Endothelial cell of hepatic sinusoid (primary cell): ENCODE results near the gene TAGLN.
"Not testable (repeated sequence)": the region's sequence is repeated elsewhere in the genome, so short reads cannot be mapped to it uniquely, and the experiment has no call there.

Experiments
- in situ Hi-C: cut with HindIII; loops from 2 replicates; pipeline ENCODE4 v1.10.0; 2017; ENCODE audit warnings: low sequenced_read_pairs

The TAGLN gene

GRCh38 chr11:117195258-117195657 lies 3.9 kb upstream of the TAGLN start:
- in situ Hi-C loops, result no loop called here

DNA sequence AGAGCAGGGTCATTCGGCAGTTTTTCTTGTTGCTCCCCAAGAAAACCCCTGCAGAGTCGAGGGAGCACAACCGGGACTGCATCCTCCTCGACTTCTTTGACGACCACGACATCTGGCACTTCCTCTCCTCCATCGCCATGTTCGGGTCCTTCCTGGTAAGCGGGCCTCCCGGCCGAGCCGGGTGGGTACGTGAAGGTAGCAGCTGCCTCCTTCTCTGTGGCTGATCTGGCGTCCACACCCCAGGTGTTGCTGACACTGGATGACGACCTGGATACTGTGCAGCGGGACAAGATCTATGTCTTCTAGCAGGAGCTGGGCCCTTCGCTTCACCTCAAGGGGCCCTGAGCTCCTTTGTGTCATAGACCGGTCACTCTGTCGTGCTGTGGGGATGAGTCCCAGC lies 3.4 kb upstream of the TAGLN start:
- in situ Hi-C loops, result no loop called here

GRCh38 chr11:117197006-117197405 lies 2.2 kb upstream of the TAGLN start:
- in situ Hi-C loops, result no loop called here

DNA sequence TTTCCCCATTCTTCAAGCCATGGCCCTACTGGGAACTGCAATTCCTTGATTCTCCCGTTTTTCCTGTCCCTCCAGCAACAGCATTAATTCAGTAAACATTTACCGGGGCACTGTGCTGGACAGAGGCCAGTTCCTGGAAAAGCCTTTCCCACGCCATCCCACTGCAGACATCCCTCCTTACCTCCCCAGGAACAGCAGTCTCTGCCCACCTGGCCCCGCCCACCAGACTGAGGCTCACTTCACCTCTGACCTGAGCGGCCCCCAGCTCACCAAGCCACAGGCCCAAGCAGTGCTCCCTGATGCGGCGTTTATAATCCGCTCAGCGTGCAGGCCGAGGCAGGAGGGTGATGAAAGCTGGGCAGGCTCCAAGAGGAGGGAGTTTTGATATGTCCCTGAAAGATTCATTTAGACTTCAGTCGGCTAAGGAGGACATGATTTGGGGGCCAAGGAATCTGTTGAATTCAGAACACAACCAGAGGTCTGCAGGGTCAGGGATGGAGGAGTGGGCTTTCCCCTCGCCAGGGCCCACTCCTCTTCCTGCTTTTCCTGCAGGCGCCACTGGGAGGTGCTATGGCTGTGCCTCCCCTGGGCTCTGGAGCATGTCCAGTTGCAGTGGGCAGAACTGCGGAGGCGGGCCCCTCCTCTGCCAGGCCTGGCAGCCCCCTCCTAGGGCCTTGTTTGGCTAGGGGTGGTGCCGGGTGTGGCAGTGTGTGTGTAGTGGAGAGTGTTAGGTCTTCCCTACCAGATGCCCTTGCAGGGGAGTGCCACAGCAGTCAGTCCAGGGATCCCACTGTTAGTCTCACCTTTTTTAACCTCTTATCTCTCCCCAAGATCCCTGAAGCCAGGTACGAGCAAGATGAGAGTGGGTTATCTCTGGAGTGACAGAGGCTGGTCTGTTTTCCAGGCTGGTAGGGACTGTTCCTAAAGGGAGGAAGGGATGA lies 1.4 kb upstream of the TAGLN start:
- in situ Hi-C loops, result no loop called here

DNA sequence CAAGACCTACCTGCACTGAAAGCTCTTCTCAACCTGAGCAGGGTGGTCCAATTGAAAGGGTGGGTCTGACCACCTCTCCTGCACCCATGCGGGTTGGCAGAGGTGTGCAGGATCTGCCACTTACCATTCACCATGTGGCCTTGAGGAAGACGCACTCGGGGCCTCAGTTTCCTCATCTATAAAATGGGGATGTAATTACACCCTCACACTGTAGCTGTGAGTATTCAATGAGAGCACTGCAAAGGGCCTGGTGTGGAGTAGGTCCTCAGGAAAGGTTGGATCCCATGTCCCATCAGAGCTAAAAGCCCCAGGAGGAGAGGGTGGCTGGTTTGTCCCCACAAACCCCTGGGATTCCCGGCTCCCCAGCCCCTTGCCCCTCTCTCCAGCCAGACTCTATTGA lies 557 bp upstream of the TAGLN start:
- in situ Hi-C loops, result no loop called here

DNA sequence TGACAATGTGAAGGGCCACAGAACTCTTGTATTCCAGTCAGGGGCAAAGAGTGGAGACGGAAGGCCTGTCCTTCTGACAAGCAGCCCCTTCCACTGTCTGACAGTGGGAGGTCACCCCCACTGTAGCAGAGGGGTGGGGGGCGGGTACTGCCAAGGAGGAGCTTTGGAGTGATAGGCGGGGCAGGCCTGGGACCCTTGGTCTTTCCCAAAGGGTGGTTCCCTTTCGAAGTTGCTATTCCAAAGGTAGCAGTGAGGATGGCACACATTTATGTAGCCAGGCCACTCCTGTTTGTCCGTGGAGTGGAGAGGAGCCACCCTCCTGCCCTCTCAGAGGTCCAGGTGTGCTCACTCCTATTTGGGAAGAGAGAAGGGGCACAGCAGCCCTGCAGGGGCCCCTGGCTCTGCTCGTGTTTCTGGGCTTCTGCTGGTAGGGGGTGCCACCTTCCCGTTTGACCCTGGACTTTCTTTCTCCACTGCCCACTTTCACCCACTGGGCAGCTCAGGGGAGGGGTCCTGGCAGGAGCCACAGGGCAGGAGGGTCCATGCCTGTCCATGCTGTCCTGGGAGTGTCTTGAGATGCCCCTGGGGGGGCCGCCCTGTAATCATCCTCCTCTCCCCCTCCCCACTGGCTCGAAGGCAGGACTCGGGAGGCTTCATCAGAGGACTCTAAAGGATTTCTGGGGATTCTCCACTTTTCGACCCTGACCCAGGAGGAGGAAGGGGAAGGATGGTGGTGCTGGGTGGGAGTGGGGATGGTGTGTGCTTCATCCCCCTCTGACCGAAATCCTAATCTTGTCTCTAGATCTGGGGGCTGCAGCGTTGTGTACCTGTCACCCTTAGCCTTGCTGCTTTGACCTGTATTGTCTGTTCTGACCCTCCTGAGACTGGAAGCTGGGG lies 994 bp downstream of the TAGLN start:
- in situ Hi-C loops, result loop anchor here (5.0 kb wide), 1 partner anchor 73 kb away; no protein-coding TSS in a partner anchor

GRCh38 chr11:117200813-117201657 lies 1.9 kb downstream of the TAGLN start:
- in situ Hi-C loops, result loop anchor here (5.0 kb wide), 1 partner anchor 74 kb away; no protein-coding TSS in a partner anchor

DNA sequence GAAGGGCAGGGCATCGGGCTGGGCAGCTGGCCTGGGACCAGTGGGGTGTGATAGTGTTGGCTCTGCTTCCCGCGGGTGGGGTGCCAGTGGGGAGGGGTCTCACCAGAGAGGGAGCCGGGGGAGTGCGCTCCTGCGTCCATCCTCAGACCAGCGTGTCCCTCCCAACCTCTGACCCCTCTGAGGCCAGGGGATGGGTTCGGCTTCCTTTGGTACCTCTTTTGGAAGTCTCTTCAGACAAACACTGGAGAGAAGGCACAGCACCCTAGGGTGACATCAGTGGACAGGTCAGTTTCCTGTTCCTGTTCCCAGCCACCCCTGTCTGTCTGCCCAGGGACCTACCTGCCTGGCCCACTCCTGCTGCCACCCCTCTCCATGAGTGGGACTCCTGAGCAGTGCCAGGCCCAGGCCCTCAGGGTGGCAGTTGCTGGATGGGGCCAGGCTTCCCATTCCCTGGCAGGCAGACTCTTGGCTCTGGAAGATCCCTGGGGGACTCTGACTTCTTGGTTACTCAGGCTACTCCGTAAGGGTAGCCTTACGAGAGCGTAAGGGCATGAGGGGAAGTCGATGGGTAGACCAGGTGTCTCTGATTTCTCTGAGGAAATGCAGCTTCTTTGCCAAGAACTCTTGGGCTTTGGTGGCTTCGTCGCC lies 2.6 kb downstream of the TAGLN start:
- in situ Hi-C loops, result loop anchor here (5.0 kb wide), 1 partner anchor 74 kb away; no protein-coding TSS in a partner anchor

DNA sequence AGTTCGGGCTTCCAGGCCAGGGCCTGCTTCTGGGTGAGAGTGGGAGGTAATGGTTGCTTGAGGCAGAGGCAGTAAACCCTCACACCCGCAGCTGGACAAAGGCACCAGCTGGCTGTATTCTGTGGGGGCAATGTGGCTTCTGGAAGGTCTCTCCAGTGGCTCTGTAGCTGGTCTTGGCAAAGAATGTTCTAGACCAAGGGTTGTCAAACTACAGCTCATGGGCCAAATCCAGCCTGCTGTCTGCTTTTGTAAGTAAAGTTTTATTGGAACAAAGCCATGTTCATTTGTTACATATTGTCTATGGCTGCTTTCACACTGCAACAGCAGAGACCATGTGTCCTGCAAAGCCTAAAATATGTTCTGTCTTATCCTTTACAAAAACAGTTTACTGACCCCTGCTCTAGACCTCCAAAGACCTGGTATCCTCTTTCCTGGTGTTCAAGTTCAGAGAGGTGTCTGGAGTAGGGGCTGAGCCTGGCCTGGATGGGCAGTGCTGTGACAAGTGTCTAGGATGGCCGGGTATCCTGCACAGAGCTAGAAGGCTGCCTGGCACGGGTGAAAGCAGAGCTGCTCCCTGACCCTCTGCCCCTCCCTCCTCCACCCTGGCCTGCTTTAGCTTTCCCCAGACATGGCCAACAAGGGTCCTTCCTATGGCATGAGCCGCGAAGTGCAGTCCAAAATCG lies 3.4 kb downstream of the TAGLN start:
- in situ Hi-C loops, result loop anchor here (5.0 kb wide), 1 partner anchor 75 kb away; no protein-coding TSS in a partner anchor

DNA sequence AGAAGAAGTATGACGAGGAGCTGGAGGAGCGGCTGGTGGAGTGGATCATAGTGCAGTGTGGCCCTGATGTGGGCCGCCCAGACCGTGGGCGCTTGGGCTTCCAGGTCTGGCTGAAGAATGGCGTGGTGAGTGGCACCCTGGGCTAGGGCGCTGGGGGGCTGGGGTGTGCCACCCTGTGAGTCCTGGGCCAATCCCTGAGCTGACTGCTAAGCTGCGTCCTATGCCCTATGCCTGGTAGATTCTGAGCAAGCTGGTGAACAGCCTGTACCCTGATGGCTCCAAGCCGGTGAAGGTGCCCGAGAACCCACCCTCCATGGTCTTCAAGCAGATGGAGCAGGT lies 3.9 kb downstream of the TAGLN start:
- in situ Hi-C loops, result loop anchor here (5.0 kb wide), 1 partner anchor 76 kb away; no protein-coding TSS in a partner anchor

DNA sequence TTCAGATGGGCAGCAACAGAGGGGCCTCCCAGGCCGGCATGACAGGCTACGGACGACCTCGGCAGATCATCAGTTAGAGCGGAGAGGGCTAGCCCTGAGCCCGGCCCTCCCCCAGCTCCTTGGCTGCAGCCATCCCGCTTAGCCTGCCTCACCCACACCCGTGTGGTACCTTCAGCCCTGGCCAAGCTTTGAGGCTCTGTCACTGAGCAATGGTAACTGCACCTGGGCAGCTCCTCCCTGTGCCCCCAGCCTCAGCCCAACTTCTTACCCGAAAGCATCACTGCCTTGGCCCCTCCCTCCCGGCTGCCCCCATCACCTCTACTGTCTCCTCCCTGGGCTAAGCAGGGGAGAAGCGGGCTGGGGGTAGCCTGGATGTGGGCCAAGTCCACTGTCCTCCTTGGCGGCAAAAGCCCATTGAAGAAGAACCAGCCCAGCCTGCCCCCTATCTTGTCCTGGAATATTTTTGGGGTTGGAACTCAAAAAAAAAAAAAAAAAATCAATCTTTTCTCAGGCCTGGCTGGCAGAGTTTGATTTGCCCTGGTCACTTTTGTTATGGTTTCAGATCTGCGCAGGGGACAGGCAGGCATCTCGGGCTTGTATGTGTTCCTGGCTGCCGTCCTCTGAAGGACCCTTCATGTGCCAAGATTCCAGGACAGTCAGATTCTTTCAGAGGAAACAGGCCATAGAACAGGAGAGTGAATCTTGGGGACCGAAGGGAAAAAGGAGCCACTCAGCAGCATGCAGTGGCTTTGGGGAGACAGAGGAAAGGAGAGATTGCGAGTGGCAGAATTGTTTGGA lies 5.3 kb downstream of the TAGLN start:
- in situ Hi-C loops, result loop anchor here (5.0 kb wide), 1 partner anchor 77 kb away; no protein-coding TSS in a partner anchor

DNA sequence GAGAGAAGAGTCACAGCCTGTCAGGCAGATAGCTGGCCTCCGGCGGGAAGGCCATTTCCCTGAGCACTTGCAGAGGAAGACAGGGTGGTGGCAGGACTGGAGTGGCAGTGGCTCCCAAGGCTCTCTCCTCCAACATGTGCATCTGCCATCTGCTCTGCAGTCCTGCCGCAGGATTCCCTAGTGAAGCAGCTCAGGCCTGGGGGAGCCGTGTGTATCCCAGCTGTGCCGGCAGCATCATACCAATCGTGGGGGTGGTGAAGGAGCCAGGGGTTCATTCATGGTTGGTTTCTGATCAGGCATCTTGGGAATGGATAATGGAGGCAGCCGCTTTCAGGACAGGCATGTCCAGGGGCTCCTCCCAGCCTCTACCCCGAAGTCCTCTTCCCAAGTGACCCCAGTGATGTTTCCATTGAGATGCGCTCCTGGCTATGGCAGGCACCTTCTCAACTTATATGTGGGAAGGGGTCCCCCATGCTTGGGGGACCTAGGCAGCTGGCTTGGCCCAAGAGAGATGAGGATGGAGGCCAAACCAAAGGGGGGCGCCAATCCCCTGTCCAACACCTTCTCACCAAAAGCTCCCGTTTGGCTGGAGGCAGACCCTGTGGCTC lies 6.1 kb downstream of the TAGLN start:
- in situ Hi-C loops, result no loop called here

GRCh38 chr11:117206111-117206510 lies 6.9 kb downstream of the TAGLN start:
- in situ Hi-C loops, result not testable (repeated sequence)

DNA sequence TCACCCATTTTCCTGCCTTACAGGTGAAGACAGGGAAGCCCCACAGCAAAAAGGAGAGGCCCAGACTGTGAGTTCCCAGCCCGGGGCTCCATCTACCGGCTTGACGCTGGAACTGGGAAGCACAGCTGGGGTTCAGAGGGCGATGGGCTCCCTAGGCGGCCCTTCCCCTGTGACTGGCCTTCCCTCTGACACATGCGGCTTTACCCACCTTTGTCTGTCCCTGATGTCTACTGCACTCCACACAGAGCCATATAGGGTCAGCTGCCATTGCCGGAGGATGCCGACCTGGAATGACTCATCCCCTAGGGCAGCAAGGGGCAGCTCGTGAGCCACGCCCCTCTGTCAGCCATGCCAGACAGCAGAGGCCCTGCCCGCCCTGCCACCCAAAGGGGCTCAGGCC lies 7.7 kb downstream of the TAGLN start:
- in situ Hi-C loops, result not testable (repeated sequence)

GRCh38 chr11:117207481-117207880 lies 8.3 kb downstream of the TAGLN start:
- in situ Hi-C loops, result not testable (repeated sequence)

- in situ Hi-C loops, result not testable (repeated sequence)
These were observed 9.5 kb downstream of the TAGLN start for GRCh38 chr11:117208710-117209109.

DNA sequence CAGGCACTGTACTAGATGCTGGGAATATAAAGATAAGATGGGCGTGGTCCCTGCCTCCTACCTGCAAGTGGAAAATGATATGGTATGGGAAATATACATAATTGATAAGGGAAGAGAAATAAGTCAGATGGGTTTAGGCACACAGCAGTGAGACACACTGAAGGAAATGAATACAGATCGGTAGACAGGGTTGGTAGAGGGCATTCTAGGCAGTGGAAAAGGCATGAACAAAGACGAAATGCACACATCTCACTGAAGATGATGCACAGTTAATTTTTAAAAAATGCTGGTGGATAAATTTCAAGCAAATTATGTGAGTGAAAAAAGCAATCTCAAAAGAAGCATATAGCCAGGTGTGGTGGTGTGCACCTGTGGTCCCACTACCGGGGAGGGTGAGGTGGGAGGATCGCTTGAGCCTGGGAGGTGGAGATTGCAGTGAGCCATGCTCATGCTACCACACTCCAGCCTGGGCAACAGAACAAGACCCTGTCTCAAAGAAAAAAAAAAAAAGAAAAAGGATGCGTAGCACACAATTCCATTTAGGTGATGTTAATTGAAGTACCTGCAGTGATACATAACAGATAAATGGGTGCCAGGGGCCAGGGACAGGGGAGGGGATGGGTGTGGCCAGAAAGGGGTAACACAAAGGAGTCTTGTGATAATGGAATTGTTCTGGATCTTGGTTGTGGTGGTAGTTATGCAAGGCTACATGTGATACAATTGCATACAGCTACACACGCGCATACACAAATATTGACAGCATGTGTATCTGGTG lies 10.4 kb downstream of the TAGLN start:
- in situ Hi-C loops, result not testable (repeated sequence)
